ENCODE measurements around the gene ACTR3C. TPM values are rescaled to one million over a fixed set of nuclear protein-coding genes. Genes with fewer than 3 reads are reported as not detected.

The ACTR3C gene
- total and polyA plus RNA-seq, 2 of the 13 experiments (the other 11 are each of a cell fraction or from before 2014, with no cell fraction given), result 3.8 to 7.5 TPM

DNA sequence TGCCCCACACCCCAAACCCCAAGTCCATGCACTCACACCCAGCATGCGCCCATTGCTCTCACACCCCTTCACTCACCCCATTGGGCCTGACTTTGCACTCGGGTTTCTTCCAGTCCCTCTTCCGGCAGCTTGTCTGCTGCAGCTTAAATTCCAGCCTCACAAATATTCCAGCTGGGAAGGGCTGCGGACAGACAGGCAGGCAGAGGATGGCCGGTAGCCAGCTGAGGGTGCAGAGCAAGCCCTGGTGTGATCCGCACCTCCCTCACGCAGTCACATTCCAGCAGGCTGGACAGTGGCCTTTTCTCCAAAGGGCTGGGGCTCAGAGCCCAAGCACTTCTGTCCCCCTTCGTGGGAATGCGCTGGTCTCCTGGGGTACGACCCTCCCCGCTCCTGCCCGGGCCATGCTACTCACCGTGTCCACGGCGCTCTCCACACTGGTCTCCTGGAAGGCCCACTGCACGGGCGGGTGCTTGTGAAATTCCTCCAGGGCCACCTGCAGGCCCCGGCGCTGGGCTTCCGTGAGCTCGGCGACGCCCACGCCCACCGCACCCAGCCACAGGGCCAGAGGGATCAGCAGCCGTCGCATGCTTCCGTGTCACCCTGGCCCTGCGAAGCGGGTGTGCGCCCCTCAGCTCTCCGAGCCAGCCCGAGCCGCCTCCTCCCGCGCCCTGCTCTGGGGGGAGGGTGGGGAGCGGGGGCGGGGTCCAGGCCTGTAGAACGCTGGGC is 16.8 kb upstream of the ACTR3C start (continued):
- TF ChIP-seq ZSCAN22 (CRISPR knock-in tag; IDR thresholded peaks at IDR 0.05) (no peak), CENPX (CRISPR knock-in tag; IDR thresholded peaks at IDR 0.05) (no peak), TRIM24 (CRISPR knock-in tag; IDR thresholded peaks at IDR 0.05) (no peak), RFXAP (CRISPR knock-in tag; IDR thresholded peaks at IDR 0.05; ENCODE audit: borderline replicate concordance) (no peak), EED (CRISPR knock-in tag; IDR thresholded peaks at IDR 0.05) (no peak), ZNF160 (CRISPR knock-in tag; IDR thresholded peaks at IDR 0.05) (no peak), SP2 (CRISPR knock-in tag; IDR thresholded peaks at IDR 0.05) (no peak), ZNF75D (CRISPR knock-in tag; IDR thresholded peaks at IDR 0.05; ENCODE audit: borderline replicate concordance) (no peak), ZNF3 (CRISPR knock-in tag; IDR thresholded peaks at IDR 0.05) (no peak), ZNF460 (CRISPR knock-in tag; IDR thresholded peaks at IDR 0.05; ENCODE audit: borderline replicate concordance) (no peak), ATF7 (IDR thresholded peaks at IDR 0.05) (no peak), ATF7 (CRISPR knock-in tag; IDR thresholded peaks at IDR 0.05) (no peak), ZNF225 (CRISPR knock-in tag; IDR thresholded peaks at IDR 0.05) (peak; percentile 36; the same call in 1 of the 2 replicates), ZNF446 (CRISPR knock-in tag; IDR thresholded peaks at IDR 0.05) (no peak)
- TF ChIP-seq, protein P1, sequence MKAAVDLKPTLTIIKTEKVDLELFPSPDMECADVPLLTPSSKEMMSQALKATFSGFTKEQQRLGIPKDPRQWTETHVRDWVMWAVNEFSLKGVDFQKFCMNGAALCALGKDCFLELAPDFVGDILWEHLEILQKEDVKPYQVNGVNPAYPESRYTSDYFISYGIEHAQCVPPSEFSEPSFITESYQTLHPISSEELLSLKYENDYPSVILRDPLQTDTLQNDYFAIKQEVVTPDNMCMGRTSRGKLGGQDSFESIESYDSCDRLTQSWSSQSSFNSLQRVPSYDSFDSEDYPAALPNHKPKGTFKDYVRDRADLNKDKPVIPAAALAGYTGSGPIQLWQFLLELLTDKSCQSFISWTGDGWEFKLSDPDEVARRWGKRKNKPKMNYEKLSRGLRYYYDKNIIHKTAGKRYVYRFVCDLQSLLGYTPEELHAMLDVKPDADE (CRISPR knock-in tag; IDR thresholded peaks at IDR 0.05), result no peak
- TF ChIP-seq, protein P2, sequence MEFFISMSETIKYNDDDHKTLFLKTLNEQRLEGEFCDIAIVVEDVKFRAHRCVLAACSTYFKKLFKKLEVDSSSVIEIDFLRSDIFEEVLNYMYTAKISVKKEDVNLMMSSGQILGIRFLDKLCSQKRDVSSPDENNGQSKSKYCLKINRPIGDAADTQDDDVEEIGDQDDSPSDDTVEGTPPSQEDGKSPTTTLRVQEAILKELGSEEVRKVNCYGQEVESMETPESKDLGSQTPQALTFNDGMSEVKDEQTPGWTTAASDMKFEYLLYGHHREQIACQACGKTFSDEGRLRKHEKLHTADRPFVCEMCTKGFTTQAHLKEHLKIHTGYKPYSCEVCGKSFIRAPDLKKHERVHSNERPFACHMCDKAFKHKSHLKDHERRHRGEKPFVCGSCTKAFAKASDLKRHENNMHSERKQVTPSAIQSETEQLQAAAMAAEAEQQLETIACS (CRISPR knock-in tag; IDR thresholded peaks at IDR 0.05), result 0 out of 2 replicates have a peak, but pooled peaks have one; percentile 32
- TF ChIP-seq, protein P3, sequence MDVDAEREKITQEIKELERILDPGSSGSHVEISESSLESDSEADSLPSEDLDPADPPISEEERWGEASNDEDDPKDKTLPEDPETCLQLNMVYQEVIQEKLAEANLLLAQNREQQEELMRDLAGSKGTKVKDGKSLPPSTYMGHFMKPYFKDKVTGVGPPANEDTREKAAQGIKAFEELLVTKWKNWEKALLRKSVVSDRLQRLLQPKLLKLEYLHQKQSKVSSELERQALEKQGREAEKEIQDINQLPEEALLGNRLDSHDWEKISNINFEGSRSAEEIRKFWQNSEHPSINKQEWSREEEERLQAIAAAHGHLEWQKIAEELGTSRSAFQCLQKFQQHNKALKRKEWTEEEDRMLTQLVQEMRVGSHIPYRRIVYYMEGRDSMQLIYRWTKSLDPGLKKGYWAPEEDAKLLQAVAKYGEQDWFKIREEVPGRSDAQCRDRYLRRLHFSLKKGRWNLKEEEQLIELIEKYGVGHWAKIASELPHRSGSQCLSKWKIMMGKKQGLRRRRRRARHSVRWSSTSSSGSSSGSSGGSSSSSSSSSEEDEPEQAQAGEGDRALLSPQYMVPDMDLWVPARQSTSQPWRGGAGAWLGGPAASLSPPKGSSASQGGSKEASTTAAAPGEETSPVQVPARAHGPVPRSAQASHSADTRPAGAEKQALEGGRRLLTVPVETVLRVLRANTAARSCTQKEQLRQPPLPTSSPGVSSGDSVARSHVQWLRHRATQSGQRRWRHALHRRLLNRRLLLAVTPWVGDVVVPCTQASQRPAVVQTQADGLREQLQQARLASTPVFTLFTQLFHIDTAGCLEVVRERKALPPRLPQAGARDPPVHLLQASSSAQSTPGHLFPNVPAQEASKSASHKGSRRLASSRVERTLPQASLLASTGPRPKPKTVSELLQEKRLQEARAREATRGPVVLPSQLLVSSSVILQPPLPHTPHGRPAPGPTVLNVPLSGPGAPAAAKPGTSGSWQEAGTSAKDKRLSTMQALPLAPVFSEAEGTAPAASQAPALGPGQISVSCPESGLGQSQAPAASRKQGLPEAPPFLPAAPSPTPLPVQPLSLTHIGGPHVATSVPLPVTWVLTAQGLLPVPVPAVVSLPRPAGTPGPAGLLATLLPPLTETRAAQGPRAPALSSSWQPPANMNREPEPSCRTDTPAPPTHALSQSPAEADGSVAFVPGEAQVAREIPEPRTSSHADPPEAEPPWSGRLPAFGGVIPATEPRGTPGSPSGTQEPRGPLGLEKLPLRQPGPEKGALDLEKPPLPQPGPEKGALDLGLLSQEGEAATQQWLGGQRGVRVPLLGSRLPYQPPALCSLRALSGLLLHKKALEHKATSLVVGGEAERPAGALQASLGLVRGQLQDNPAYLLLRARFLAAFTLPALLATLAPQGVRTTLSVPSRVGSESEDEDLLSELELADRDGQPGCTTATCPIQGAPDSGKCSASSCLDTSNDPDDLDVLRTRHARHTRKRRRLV (CRISPR knock-in tag; IDR thresholded peaks at IDR 0.05), result no peak
- TF ChIP-seq, protein P4, sequence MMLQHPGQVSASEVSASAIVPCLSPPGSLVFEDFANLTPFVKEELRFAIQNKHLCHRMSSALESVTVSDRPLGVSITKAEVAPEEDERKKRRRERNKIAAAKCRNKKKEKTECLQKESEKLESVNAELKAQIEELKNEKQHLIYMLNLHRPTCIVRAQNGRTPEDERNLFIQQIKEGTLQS (CRISPR knock-in tag; IDR thresholded peaks at IDR 0.05), result no peak
- TF ChIP-seq, protein P5, sequence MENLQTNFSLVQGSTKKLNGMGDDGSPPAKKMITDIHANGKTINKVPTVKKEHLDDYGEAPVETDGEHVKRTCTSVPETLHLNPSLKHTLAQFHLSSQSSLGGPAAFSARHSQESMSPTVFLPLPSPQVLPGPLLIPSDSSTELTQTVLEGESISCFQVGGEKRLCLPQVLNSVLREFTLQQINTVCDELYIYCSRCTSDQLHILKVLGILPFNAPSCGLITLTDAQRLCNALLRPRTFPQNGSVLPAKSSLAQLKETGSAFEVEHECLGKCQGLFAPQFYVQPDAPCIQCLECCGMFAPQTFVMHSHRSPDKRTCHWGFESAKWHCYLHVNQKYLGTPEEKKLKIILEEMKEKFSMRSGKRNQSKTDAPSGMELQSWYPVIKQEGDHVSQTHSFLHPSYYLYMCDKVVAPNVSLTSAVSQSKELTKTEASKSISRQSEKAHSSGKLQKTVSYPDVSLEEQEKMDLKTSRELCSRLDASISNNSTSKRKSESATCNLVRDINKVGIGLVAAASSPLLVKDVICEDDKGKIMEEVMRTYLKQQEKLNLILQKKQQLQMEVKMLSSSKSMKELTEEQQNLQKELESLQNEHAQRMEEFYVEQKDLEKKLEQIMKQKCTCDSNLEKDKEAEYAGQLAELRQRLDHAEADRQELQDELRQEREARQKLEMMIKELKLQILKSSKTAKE (CRISPR knock-in tag; IDR thresholded peaks at IDR 0.05; ENCODE audit: borderline replicate concordance), result peak; percentile 40; the same call in 1 of the 2 replicates
- TF ChIP-seq, protein P6, sequence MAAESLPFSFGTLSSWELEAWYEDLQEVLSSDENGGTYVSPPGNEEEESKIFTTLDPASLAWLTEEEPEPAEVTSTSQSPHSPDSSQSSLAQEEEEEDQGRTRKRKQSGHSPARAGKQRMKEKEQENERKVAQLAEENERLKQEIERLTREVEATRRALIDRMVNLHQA (CRISPR knock-in tag; IDR thresholded peaks at IDR 0.05), result no peak

All from HepG2 (cell line).